Fibroblast of gingiva (primary cell): ENCODE measurements around the gene FBLN5.
"Not testable (repeated sequence)": the region's sequence is repeated elsewhere in the genome, so short reads cannot be mapped to it uniquely, and the experiment has no call there.

Source experiments
- DNase-seq: peaks from one replicate; pipeline ENCODE4 v3.0.0-alpha.2; 2011; ENCODE audit warnings: low read depth

FBLN5 gene

DNA sequence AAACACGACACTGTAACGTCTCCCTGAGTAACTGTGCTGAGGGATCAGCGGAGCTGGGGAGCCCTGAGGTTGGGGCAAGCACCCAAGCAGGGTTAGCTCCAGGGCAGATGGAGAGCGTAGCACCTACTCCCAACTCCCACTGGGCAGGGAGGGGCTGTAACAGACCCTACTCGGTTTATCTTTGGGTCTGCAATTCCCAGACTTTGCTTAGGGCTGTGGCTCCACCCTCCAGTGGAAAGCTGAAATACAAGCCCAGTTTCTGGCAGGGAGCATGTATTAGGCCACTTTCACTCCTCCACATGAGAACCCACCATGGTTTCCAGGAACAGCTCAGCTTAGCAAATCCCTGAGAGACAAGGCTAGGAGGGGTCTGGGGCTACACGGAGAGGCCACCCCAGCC lies 62.8 kb downstream of the FBLN5 start:
- DNase-seq: no peak

DNA sequence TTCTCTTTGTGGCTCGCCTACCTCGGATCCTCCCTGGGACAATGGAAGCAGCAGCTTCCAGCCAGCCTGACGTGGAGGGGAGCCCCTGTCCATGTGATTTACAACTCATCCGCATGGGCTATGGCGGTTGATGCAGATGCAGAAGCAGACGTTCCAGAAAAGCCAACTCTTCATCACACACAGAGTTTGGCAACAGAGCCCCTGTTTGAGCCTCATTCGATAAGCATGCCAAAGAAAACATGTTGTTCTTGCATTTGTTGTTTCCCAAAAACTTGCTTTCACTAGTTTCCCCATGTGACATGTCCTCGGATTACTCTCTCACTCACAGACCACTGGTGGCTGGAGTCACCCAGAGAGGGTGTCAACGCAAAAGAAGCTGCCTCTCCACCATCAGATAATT lies 63.7 kb downstream of the FBLN5 start:
- DNase-seq: peak; percentile 70

DNA sequence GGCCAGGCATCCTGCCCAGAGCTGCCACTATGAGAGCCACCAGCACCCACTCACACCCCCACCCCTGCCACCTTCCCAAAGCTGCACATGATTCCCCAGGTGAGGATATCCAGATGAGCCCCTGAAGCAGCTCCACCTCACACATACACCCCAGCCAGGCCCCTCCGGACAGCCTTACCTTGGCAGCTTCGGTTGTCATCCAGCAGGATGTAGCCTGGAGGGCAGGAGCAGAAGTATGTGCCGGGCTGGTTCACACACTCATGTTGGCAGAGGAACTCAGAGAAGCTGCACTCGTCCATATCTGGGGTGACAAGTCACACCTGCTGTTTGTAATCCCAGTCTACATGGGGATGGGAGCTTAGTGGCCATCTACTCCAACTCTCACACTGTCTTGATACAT lies 64.7 kb downstream of the FBLN5 start:
- no peak for DNase-seq

DNA sequence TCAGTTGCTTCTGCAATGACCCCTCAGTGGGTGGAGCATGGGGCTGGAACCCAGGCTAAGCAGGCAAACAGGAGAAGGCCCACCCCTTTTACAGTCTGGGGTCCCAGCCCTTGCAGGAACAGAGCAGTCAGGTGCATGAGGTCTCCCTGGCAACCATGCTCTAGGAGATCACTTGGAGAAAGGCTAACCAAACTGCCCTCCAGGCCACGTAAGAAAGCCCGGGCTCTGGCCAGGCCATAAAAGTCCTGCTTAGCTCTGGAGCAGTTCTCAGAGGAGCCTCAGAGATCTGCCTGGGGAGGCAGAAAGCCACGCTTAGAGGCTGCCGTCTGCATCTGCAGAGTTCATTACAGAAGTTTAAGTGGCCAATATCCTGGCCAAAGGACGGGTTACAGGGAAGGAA lies 65.1 kb downstream of the FBLN5 start:
- DNase-seq: no peak

DNA sequence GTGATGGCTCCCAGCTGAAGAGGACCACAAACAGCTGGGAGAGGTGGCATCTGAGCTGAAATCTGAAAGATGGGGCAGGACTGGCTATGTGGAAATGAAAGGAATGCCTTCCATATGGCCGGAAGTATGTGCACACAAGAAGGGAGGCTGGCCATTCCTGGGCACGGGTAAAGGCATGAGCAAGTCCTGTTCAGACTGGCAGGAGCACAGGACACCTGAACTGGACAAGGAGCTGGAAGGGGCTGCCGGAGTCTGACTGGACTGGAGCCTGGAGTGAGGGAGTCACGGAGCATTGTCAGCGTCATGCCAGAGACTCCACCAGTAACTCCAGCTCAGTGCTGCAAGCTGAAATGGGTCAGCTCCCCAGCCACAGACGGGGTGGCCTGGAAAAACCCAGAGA lies 68.3 kb downstream of the FBLN5 start:
- no peak for DNase-seq

DNA sequence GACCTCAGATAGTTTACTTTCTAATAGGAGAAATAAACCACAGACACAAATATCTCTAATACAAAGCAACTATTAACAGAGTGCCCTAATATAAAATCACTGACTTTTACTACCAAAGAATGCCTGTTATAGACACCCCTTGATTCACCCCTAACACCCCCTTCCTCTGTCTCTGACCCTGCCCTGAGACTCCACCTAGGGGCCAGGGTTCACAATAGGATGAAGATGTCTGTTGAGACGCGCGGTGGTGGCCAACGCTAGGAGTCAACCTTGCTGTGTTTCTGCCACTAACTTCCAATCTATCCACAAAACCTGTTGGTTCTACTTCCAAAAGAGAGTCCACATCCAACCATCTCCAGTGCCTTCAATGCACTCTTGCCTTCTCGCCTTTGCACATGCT lies 69.2 kb downstream of the FBLN5 start:
- no peak for DNase-seq

GRCh38 chr14:91877376-91877915 lies 70.0 kb downstream of the FBLN5 start:
- DNase-seq: no peak

DNA sequence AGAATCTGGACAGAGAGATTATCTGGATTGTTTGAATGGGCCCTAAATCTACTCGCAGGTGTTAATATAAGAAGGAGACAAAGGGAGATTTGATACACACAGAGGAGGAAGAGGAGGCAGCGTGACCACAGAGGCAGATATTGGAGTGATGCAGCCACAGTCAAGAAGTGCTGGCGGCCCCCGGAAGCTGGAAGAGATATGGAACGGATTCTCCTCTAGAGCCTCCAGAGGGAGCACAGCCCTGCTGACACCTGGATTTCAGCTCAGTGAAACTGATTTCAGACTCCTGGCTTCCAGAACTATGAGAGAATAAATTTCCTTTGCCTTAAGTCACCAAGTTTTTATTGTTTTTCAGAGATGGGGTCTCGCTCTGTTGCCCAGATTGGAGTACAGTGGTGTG lies 71.0 kb downstream of the FBLN5 start:
- DNase-seq: no peak

DNA sequence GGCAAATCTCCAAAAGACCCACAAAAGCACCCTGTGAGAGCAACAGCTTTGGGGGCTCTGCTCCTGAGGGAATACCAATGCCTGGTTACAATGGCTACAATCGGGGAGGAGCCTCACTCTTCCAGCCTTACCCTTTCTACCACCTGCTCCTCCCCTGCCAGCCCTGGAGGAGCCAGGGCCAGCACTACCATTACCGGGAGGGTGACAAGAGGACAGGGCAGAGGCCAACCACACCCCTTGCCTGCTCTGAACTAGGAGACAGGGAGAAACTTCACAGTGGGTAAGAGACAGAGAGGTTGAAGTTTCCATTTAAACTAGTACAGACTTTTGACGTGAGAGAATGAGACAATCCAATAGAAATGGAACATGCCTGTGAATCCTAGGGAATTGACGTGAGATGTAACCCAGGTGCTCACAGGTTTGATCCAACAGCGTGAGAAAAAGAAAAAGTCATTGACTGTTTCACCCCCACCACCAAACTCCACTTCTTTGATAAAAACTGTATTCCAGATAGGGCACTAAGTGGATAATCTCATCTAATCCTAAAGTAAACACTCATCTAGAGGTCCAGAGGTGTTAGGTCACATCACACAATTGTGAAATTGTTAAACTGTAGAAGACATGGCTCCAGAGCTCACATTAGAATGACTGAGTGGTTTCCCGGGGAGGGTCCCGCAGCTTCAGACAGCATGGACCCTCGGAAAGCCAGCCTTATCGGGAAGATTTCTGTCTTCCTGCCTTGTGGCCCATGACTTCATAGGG lies 71.8 kb downstream of the FBLN5 start:
- no peak for DNase-seq

- no peak for DNase-seq
Observed at GRCh38 chr14:91873471-91874415, 73.8 kb downstream of the FBLN5 start.

DNA sequence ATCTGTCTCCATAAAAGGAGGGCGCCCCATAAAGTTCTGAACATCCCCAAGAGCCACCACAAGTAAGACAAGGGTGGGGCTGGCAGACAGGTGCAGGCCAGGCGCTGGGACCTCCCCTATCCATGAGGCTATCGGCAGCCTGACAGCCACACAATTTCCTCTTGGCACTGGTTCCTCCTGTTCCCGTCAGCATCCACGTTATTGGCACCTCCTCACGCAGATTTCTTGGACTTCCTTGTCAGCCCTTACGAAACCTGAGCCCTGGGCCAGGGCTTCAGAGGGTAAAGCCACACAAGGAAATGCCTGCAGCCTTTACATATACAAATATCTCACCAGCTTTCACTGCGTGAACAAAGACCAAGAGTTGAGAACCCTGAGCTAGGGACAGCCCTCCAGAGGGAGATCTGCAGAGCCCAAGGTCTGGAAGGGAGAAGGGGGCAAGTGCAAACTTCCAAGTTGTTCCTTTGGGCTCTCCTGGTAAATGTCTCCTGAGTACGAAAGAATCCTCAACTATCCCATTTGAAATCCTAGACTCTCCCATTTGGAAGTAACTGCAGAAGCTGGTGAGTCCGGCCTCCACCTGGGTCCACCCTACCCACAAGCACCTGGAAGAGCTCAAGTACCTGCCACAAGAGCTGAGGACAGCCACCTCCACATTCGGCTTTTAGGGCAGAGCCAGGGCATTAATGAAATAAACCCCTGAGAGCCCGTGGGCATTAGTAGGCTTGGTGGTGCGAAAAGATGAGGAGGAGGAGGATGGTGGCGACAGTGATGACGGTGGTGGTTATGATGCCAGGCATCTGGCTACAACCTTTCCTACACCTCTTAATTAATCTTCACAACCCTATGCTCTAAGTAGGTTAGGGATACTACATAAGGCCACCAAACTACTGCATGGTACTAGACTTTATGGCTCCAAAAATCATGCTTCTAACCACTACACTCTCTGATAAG lies 74.7 kb downstream of the FBLN5 start:
- peak; percentile 91 for DNase-seq

DNA sequence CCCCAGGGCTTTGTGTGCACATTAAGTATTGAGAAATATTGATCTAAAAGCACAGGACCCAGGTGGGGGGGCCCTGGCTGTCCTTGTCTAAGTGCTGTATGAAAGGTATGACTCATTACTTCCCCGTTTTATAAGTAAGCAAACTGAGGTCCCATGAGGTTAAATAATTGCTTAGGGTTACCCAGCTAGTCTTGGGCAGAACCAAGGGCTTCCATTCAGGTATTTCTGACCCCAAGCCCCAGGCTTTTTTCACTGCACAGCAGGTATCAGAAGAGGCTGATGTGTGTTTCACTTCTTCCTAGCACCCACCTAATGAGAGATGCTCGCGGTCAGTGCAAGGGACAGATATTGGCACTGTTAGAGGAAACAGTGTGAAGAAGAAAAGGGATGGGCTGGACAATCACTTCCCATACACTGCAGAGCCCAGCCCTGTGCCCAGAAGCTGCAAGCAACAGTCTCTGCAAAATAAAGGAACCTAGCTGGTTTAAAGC lies 75.4 kb downstream of the FBLN5 start:
- DNase-seq: peak; percentile 67

GRCh38 chr14:91871401-91871800 lies 76.1 kb downstream of the FBLN5 start:
- DNase-seq: not testable (repeated sequence)

GRCh38 chr14:91870890-91871289 lies 76.6 kb downstream of the FBLN5 start:
- DNase-seq: no peak

GRCh38 chr14:91870001-91870400 lies 77.5 kb downstream of the FBLN5 start:
- no peak for DNase-seq

GRCh38 chr14:91869556-91869955 lies 77.9 kb downstream of the FBLN5 start:
- no peak for DNase-seq

DNA sequence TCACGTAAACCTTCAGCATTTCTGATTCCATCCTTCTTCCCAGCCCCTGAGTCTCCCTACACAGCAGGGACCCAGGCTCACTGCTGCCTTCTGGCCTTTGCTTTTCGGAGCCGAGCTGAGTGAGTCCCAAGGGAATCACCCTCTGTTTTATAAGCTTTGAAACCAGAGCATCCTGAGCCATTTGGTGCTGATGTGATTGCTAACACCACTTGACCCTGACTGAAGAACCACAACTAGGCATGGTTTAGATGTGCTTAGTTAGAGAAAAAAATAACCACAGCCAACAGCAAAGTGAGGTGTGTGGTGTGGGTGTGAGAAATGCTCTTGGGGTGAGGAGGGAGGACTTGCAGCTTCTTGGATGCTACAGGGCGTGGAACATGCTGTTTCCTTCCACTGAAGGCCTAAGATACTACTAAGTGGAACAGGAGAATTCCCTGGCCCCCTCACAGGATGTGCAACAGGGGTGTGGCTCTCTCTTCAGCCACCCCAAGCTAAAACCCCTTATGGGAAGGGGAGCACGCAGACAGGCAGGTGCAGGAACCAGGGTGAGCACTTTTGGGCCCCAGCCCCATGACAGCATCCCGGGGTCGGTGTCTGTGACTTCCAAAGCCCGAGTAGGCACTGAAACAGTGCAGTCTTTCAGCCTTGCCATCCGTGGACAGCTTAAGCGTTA lies 80.0 kb downstream of the FBLN5 start, which contains the start of gene TC2N:
Gene TC2N, minus strand, starts transcription at position 221 of the 673 bp plus-strand sequence. CDS start 53,767 bp downstream, outside the sequence.
- no peak for DNase-seq

DNA sequence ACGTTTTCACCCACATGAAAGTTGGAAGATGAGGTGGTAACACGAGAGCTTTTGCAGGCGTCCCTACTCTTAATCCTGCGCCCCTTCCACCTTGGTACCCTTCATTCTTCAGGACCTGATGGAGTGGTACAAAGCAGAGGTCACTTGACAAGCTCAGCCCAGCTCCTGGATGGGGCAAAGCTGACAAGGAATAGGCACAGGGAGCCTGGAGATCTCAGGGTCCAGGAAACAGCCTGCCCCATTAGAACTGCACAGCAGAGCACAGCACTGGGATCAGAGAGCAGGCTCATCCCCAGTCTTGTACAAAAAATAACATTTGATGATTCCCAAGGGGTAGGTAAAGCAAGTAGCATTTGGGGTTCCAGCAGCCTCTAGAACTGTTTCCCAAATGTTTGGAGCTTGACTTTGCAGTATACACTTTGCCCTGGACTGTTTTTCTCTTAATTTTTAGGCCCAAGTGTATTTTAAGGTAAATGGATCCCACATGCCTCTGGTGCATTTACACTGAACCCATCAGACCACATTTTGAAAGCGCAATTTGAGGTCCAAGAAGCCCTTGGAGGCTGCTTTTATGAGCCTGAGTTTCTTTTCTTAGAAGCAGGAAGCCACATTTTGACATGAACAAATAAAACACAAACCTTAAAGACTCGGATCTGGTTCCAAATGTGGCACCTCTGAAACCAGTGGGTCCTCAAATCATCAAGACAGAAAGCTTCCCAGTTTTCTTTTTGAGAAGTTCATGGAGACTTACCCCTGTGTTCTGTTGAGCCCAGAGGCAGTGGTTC lies 80.8 kb downstream of the FBLN5 start:
- no peak for DNase-seq

- DNase-seq: peak; percentile 40
Observed at GRCh38 chr14:91866061-91866460, 81.4 kb downstream of the FBLN5 start.

DNA sequence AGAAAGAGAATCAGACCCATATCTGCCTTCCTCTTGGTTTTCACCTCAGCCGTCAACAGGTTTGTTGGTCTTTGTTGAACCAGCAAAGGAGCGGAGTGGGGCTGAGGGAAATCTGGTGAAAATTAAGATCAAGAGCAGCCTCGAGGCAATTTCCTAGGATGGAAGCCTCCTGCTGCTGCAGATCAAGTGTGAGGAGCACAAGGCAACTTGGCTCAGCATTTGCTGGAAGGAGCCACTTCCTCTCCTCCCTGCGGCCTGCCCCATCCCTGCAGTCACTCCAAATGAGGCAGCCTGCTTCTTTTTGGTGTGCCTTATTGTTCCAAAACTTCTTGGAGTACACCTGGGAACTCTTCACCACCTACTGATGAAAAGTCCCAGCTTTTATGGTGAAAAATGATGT lies 85.1 kb downstream of the FBLN5 start:
- no peak for DNase-seq
